Stimulated activated CD4-positive, alpha-beta T cell treated with anti-CD3 and anti-CD28 coated beads, Interleukin-2, amount 100 ng/mL, for 4 hours (primary cell): ENCODE results near the gene TOR3A.

Source experiments
- DNase-seq: peaks from one replicate; pipeline ENCODE4 v3.0.0-alpha.2; 2020; ENCODE audit warnings: low read depth

TOR3A gene

GRCh38 chr1:179066471-179066870 is 15.4 kb upstream of the TOR3A start:
- no peak for DNase-seq

- no peak for DNase-seq
Observed at GRCh38 chr1:179077396-179077795, 4.5 kb upstream of the TOR3A start.

GRCh38 chr1:179079113-179079761 is 2.6 kb upstream of the TOR3A start:
- DNase-seq = peak; percentile 38

- DNase-seq = peak; percentile 13
Observed at GRCh38 chr1:179080866-179081686, 794 bp upstream of the TOR3A start.

GRCh38 chr1:179082333-179082998 is 596 bp downstream of the TOR3A start:
- no peak for DNase-seq

GRCh38 chr1:179082999-179083335 is 1.1 kb downstream of the TOR3A start:
- DNase-seq = no peak

- DNase-seq = no peak
Observed at GRCh38 chr1:179083533-179083932, 1.7 kb downstream of the TOR3A start.

GRCh38 chr1:179087665-179088064 is 5.8 kb downstream of the TOR3A start:
- no peak for DNase-seq

- no peak for DNase-seq
Observed at GRCh38 chr1:179089827-179090482, 8.1 kb downstream of the TOR3A start.

GRCh38 chr1:179090522-179090921 is 8.7 kb downstream of the TOR3A start:
- DNase-seq = no peak

- DNase-seq = no peak
Observed at GRCh38 chr1:179090923-179091322, 9.1 kb downstream of the TOR3A start.

GRCh38 chr1:179091691-179092165 is 9.9 kb downstream of the TOR3A start:
- no peak for DNase-seq

- no peak for DNase-seq
Observed at GRCh38 chr1:179092896-179093461, 11.1 kb downstream of the TOR3A start.

- DNase-seq = no peak
Observed at GRCh38 chr1:179094818-179095217, 12.9 kb downstream of the TOR3A start.

GRCh38 chr1:179095377-179095776 is 13.5 kb downstream of the TOR3A start:
- DNase-seq = no peak

- DNase-seq = no peak
Observed at GRCh38 chr1:179095924-179096323, 14.1 kb downstream of the TOR3A start.

- no peak for DNase-seq
Observed at GRCh38 chr1:179099891-179100290, 18.0 kb downstream of the TOR3A start.

GRCh38 chr1:179101566-179101965 is 19.7 kb downstream of the TOR3A start:
- DNase-seq = no peak

GRCh38 chr1:179103999-179104398 is 22.1 kb downstream of the TOR3A start:
- no peak for DNase-seq

GRCh38 chr1:179104611-179105250 is 22.9 kb downstream of the TOR3A start:
- DNase-seq = no peak

GRCh38 chr1:179105393-179105792 is 23.5 kb downstream of the TOR3A start:
- DNase-seq = no peak
